AG04450 (cell line): Measurements from ENCODE around the gene HSPBP1. TPM values are rescaled to one million over a fixed set of nuclear protein-coding genes. Genes with fewer than 3 reads are reported as not detected.

Experiments
- CTCF ChIA-PET: fragments of 300-600, 350-600 bp; formaldehyde crosslinking; extraction: SDS; loops from one replicate; lab custom pipeline; 2022; ENCODE audit warnings: antibody characterized with exemption, inconsistent platforms; lab: Charles Lee
- POLR2A ChIA-PET: fragments of 350-600 bp; formaldehyde crosslinking; extraction: SDS; loops from one replicate; lab custom pipeline; 2021; ENCODE audit warnings: antibody characterized with exemption, inconsistent platforms; lab: Yijun Ruan, JAX
- DNase-seq: peaks from one replicate; pipeline ENCODE4 v3.0.0-alpha.2; 2011; ENCODE audit warnings: low read depth, low spot score
- H3K27ac ChIP-seq: one replicate; pipeline ENCODE4 v1.5.1; 2012; ENCODE audit warnings: low read depth, low read length, control low read depth
- H3K27me3 ChIP-seq: one replicate; pipeline ENCODE4 v1.6.0; 2012; ENCODE audit warnings: low read length; ENCODE audit not compliant: control insufficient read depth, insufficient read depth
- H3K4me3 ChIP-seq: 2 replicates; pipeline ENCODE4 v1.5.1; 2011; ENCODE audit warnings: mild to moderate bottlenecking, low read depth, low read length, control low read depth
- H3K9me3 ChIP-seq: 2 replicates; pipeline ENCODE4 v1.5.1; 2012; ENCODE audit warnings: low read length; ENCODE audit not compliant: control insufficient read depth, insufficient read depth
- polyA plus RNA-seq: library from polyadenylated mRNA; depleted of rRNA; stranded (reverse); fragments of >200 nt; gene quantifications from 2 replicates; pipeline ENCODE4 v1.2.3, GENCODE V29; 2011
- TF ChIP-seq, protein P1 (sequence below): IDR thresholded peaks from 2 replicates; pipeline ENCODE4 v1.5.1; 2011; ENCODE audit warnings: low read depth, low read length, control low read depth, inconsistent platforms

HSPBP1 gene
- polyA plus RNA-seq, 1 experiment = 18.5 TPM

DNA sequence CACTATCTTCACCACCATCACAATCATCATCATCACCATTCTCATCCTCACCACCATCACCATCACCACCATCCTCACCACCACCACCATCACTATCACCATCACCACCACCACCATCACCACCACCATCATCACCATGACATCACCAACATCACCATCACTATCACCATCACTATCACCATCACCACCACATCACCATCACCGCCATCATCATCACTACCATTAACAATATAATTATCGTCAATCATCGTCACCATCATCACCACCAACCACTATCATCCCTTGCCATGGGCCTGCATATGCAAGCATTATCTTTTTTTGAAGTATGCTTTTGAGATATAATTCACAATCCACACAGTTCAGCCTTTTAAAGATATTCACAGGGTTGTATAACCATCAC is 13.5 kb downstream of the HSPBP1 start:
- Histone ChIP-seq H3K27me3 (no peaks in the 10 kb centered on the region), H3K4me3 (no peak overlapping the region), H3K9me3 (peaks cover 5% of the 10 kb centered on the region; the same call in 1 of the 2 replicates), H3K27ac (no peak overlapping the region)
- ChIA-PET POLR2A (no interaction called here), CTCF (no interaction called here)
- DNase-seq = no peak
- TF ChIP-seq, protein P1, sequence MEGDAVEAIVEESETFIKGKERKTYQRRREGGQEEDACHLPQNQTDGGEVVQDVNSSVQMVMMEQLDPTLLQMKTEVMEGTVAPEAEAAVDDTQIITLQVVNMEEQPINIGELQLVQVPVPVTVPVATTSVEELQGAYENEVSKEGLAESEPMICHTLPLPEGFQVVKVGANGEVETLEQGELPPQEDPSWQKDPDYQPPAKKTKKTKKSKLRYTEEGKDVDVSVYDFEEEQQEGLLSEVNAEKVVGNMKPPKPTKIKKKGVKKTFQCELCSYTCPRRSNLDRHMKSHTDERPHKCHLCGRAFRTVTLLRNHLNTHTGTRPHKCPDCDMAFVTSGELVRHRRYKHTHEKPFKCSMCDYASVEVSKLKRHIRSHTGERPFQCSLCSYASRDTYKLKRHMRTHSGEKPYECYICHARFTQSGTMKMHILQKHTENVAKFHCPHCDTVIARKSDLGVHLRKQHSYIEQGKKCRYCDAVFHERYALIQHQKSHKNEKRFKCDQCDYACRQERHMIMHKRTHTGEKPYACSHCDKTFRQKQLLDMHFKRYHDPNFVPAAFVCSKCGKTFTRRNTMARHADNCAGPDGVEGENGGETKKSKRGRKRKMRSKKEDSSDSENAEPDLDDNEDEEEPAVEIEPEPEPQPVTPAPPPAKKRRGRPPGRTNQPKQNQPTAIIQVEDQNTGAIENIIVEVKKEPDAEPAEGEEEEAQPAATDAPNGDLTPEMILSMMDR = no peak

DNA sequence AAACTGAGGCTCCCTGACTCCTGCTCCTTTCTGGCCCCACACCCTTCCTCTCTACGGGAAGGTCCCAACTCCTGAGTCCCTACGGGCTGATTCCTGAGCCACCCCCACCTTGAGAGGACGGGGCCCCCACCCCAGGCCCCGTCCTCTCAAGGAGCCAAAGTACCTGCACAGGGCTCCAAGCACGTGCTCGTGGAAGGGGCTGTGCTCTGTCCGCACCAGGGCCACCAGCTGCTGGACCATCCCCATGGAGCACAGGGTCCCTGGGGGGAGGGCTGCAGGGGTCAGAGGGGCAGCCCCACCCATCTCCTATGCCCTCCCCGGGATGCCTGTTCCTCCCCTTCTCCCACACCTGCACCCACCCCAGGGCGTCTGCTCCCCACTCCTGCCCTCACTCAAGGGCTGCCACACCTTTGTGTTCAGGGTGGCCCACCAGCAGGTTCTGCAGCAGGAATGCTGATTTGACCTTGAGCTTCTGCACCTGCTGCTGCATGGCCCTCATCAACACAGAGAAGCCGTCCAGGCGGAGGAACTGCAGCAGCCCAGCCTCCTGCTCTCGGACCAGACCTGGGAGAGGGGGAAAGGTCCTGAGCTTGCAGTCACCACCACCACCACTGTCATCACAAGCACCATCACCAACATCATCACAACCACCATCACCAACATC is 14.1 kb downstream of the HSPBP1 start:
- H3K4me3 ChIP-seq = no peak overlapping the region
- H3K27me3 ChIP-seq = no peaks in the 10 kb centered on the region
- peaks cover 5% of the 10 kb centered on the region; the same call in 1 of the 2 replicates for H3K9me3 ChIP-seq
- TF ChIP-seq, protein P1 = no peak
- ChIA-PET CTCF (no interaction called here), POLR2A (no interaction called here)
- H3K27ac ChIP-seq = no peak overlapping the region
- no peak for DNase-seq

DNA sequence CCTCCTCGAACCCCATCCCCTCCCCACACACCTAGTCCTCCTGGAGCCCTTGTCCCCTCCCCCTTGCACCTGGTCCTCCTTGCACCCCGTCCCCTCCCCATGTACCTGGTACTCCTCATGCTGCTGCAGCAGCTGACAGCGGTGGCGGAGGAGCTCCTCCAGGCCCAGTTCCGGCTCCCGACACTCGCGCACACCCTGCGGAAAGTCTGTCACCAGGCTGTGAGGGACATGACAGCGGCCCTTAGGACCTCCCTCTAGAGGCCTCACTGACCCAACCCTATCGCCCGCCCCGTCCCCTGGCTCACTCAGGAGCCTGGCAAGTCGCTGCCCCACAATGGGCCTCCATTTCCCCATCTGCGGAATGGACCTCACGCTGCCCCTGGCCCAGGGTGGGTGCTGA is 14.7 kb downstream of the HSPBP1 start:
- TF ChIP-seq, protein P1 = no peak
- ChIA-PET CTCF (no interaction called here), POLR2A (no interaction called here)
- Histone ChIP-seq H3K9me3 (peaks cover 5% of the 10 kb centered on the region; the same call in 1 of the 2 replicates), H3K27ac (no peak overlapping the region), H3K4me3 (no peak overlapping the region), H3K27me3 (no peaks in the 10 kb centered on the region)
- DNase-seq = no peak

DNA sequence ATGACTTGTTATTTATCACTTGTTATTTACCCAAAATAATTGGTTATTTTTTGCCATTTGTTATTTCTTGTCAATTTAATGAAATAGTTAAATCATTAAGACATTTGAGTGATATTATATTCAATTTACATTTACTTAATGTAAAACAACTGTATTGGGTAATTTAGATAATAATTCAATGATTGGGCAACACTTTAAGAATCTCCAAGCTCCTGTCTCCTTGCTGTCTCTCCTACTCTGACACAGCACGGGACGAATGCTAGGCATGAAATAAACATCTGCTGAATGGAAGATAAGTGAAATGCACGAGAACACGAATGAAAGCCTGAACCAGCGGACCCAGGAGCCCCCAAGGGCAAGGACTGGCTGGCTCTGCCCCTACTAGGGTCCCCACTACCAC is 15.4 kb downstream of the HSPBP1 start:
- peaks cover 5% of the 10 kb centered on the region; the same call in 1 of the 2 replicates for H3K9me3 ChIP-seq
- TF ChIP-seq, protein P1 = no peak
- H3K27me3 ChIP-seq = no peaks in the 10 kb centered on the region
- H3K4me3 ChIP-seq = no peak overlapping the region
- H3K27ac ChIP-seq = no peak overlapping the region
- ChIA-PET CTCF (no interaction called here), POLR2A (no interaction called here)
- DNase-seq = no peak

DNA sequence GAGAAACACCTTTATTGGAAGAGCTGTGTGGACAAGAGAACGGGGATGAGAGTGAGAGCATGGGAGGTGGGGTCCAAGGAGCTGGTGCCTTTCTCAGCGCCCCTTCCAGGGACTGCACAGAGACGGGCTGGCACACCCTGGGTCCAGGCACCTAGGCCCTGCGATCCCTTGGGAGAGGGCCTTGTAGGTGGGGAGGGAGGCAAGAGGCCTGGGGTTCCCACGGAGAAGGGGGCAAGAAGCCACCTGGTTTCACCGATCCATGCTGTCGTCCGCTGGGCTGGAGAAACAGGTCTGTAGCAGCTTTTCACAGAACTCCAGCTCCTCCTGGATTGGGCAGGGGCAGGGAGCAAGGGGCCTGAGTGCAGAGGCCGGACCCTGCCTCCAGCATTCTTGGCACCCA is 17.6 kb downstream of the HSPBP1 start:
- ChIA-PET CTCF (interaction anchor here (1.1 kb wide), 1 partner anchor 30 kb away, joined by 3 read pairs; no protein-coding TSS in a partner anchor), POLR2A (no interaction called here)
- Histone ChIP-seq H3K27me3 (no peaks in the 10 kb centered on the region), H3K4me3 (no peak overlapping the region), H3K9me3 (peaks cover 4% of the 10 kb centered on the region; the same call in 1 of the 2 replicates), H3K27ac (no peak overlapping the region)
- TF ChIP-seq, protein P1 = no peak
- no peak for DNase-seq
